GM19372 (cell line): ENCODE measurements around the gene PPIB.

Experiments
- ATAC-seq: cut with Tn5 transposase; IDR thresholded peaks from one replicate; pipeline ENCODE4 v1.9.1; 2021; ENCODE audit warnings: mild to moderate bottlenecking, low read depth, moderate library complexity; ENCODE audit not compliant: unreplicated experiment

PPIB gene

DNA sequence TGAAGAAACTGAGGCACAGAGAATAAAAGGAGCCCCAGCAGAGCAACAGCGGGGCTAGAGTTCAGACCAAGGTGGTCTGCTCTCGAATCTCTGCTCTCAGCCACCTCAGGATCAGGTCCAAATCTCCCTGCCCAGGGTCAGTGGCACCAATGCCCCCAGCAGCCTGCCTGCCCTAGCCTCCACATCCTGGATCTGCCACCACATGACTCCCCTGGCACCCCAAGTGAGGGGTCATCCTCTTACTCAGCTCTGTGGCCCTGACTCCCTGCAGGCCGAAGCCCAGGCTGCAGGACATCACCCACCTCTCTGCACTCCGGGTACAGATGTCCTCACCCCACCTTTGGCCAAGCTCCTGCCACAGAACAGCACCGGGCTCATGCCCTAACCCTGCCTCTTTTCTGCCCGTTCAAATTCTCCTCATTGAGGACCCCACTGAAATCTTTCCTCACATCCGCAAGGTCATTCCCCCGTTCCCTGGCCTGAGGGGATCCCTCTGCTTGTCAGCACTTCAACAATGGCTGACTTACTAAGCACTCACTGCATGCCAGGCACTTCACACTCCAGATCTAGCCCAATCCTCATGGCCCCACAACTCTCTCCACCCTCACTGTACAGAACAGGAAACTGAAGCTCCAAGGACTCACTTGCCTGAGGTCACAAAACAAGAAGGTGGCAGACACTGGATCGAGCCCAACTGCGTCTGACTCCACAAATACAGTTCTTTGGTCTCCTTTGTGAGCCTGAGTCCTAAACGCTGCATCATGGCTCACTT is 4.3 kb downstream of the PPIB start:
- no peak for ATAC-seq

- no peak for ATAC-seq
Observed at GRCh38 chr15:64157599-64158125, 5.2 kb downstream of the PPIB start.

GRCh38 chr15:64156652-64157331 is 6.0 kb downstream of the PPIB start:
- ATAC-seq, result no peak

- ATAC-seq, result no peak
Observed at GRCh38 chr15:64155802-64156651, 6.8 kb downstream of the PPIB start.

- ATAC-seq, result peak; percentile 58
Observed at GRCh38 chr15:64153480-64154367, 9.1 kb downstream of the PPIB start.

DNA sequence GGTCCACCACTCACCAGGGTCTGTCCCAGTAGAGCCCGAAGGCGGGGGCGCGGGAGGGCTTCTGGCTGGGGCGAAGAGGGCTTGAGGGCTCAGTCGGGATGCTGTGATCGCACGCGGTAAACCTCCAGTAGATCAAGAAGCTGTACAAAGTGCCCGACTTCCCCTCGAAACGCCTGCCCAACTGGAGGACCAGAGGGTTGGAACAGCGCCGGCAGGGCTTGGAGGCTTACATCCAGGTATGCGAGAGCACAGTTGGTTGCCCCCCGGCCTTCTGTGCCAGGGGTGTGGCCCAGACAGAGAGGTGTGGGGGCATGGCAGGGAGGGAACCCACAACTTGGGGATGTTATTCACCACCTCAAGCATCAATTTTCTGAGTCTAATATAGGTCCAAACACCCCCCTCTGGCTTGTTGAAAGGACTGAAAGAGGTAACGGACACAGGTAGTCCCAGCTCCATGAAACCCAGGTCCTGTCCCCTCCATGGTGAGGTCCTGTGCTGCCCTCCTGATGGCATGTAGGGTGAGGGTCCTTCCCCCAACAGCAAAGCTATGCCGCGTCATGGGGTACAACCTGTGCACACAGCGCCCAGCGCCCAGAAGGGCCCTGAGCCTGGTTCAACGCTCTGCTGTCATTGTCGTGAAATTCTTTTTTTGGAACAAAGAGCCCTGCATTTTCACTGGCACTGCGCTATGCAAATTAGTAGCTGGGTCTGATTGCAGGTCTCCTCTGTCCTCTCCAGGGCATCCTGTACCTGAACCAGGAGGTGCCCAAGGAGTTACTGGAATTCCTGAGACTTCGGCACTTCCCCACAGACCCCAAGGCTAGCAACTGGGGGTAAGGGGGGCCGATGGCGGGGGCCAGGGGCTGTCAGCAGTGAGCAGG is 10.1 kb downstream of the PPIB start:
- ATAC-seq, result peak; percentile 26

DNA sequence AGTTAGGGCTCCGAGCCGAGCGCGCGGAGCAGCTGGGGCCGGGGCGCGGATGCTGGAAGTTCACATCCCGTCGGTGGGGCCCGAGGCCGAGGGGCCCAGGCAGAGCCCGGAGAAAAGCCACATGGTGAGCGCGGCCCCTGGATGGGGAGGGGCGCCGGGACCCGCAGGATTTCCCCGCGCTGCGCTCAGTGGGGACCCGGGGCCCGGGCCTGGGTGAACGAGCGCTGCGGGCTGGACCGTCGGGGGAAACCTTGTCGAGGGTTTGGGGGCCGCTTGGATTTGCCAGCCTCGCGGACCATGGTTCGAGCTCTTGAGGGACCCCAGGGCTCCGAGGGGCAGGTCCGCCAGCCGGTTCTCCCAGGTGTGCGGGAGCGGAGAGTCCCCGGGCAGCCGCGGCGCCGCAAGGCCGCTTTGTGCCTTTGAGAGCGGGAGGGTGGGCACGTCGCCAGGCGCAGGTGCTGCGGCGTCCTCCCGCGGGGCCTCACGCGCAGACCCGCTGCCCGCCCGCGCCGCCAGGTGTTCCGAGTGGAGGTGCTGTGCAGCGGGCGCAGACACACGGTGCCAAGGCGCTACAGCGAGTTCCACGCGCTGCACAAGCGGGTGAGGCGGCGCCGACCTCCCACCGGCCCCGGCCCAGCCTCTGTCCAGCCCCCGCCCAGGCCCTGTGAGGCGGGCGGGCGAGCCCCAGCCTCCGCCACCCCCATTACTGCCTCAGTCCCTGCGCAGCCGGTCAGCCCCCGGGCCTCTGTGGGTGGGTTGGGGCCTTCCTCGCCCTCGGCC is 10.9 kb downstream of the PPIB start, which contains the start of gene SNX22:
Gene SNX22 (plus strand): TSS at position 5 of the 780 bp plus-strand sequence. CDS start 45 bp downstream, at position 50.
- ATAC-seq, result peak; percentile 5

GRCh38 chr15:64149893-64150578 is 12.8 kb downstream of the PPIB start:
- ATAC-seq, result no peak

GRCh38 chr15:64149424-64149823 is 13.4 kb downstream of the PPIB start:
- ATAC-seq, result no peak

DNA sequence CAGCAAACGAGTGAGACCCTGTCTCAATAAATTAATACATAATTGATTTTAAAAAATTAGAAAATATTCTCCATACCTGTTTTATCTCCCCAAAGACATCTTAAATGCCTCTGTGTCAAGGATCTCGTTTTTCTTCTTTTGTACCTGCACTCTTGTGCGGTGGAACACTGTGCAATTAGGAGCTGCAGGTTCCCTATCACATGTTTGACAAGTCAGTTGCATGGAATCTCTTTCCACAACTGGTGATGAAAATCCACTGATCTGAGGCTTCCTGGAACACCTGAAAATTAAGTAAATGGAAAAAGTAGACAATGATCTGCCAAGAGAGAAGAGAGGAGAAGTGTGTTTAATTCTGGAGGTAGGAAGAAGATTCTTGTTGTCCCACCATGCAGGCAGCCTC is 14.2 kb downstream of the PPIB start:
- ATAC-seq, result no peak

DNA sequence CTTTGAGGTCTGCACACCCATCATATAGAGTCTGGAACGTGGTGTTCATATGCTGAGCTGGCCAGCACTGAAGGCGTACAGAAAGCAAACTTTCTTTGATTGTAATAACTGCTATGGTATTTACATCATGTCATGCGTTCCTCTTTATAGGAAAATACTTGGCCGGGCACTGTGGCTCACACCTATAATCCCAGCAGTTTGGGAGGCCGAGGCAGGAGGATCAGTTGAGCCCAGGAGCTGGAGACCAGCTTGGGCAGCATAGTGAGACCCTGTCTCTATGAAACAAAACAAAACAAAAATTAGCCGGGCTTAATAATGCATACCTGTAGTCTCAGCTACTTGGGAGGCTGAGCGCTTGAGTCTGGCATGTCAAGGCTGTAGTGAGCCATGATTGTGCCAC is 14.7 kb downstream of the PPIB start:
- no peak for ATAC-seq

DNA sequence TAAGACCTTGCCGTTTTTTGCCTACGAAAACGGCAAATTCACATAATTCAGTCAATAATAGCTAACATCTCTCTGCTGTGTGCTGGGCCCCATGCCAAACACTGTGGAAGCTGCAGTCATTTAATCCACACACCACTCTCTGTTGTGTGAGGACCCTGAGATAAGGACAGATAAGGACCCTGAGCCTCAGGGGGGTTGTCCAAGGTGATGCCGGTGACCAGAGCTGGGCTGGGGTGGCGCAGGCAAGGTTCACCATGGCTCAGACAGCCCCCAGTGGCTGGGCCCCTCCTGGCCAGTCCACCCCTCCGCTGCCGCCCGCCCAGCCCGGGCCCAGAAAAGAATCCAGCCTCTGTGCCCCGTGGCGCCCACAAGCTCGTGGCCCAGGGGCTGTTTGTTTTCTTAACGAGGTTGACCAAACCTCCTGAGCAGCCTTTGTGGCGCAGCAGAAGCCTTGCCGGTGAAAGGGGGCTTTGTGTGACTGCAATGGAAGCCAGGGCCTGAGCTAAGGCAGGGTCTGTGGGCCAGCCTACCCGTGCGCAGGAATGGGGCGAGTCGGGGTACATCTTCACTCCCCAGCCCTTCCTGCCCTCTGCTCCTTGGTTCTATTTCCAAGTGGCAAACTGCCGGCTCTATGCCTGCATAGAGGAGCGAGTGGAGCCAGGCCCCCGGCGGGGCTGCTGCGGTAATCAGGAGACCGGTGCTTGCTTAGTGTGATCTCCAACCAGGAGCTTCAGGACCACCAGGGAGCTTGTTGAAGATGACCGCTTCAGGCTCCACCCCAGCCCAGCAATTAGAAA is 15.7 kb downstream of the PPIB start:
- ATAC-seq, result no peak

DNA sequence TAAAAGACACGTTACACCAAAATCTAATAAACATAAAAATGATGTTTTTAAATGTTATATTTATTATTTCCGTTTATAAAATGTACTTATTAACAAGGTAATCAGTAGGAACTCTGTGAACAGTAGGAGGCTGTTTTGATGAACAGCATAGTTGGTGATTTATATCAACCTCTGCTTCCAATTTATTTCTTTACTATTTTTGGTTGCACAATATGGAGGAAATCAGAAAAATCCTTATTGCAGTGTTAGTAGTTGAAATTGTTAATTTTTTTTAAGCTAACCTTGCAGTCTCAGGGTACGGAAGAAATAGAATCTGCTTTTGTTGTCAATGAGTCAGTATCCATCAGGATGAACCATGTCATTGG is 16.3 kb downstream of the PPIB start:
- no peak for ATAC-seq

GRCh38 chr15:64146041-64146440 is 16.8 kb downstream of the PPIB start:
- no peak for ATAC-seq

- peak; percentile 63 for ATAC-seq
Observed at GRCh38 chr15:64144565-64145281, 18.1 kb downstream of the PPIB start.

GRCh38 chr15:64144192-64144564 is 18.6 kb downstream of the PPIB start:
- ATAC-seq, result no peak
